ENCODE results near the gene BATF3. TPM values are rescaled to one million over a fixed set of nuclear protein-coding genes. Genes with fewer than 3 reads are reported as not detected.

Gene BATF3
- total RNA-seq, 1 donor from 2014 or later: 0.72 TPM

GRCh38 chr1:212671342-212672031 is 28.2 kb downstream of the BATF3 start:
- H3K4me1 Mint-ChIP-seq (ENCODE audit: unreplicated experiment): peaks cover 22% of the 10 kb centered on the region
- no peak for TF ChIP-seq CTCF (conservative IDR thresholded peaks at IDR 0.05)
- H3K9me3 Mint-ChIP-seq: no peaks in the 10 kb centered on the region
- H3K27me3 Mint-ChIP-seq: peaks cover 32% of the 10 kb centered on the region
- H3K36me3 Mint-ChIP-seq: no peaks in the 10 kb centered on the region
- H3K27ac Mint-ChIP-seq: peak overlapping the region; percentile 61
- no peak overlapping the region for H3K4me3 Mint-ChIP-seq
- peak; percentile 16 for DNase-seq (ENCODE audit: extremely low spot score, unreplicated experiment)

GRCh38 chr1:212670882-212671281 is 28.8 kb downstream of the BATF3 start:
- Mint-ChIP-seq H3K27ac (no peak overlapping the region), H3K27me3 (peaks cover 32% of the 10 kb centered on the region), H3K9me3 (no peaks in the 10 kb centered on the region), H3K36me3 (no peaks in the 10 kb centered on the region), H3K4me1 (ENCODE audit: unreplicated experiment) (peaks cover 22% of the 10 kb centered on the region), H3K4me3 (no peak overlapping the region)
- no peak for TF ChIP-seq CTCF (conservative IDR thresholded peaks at IDR 0.05)
- no peak for DNase-seq (ENCODE audit: extremely low spot score, unreplicated experiment)

- Mint-ChIP-seq H3K4me3 (no peak overlapping the region), H3K27ac (no peak overlapping the region), H3K27me3 (peaks cover 36% of the 10 kb centered on the region), H3K4me1 (ENCODE audit: unreplicated experiment) (peaks cover 26% of the 10 kb centered on the region), H3K36me3 (no peaks in the 10 kb centered on the region), H3K9me3 (no peaks in the 10 kb centered on the region)
- DNase-seq (ENCODE audit: extremely low spot score, unreplicated experiment): no peak
- no peak for TF ChIP-seq CTCF (conservative IDR thresholded peaks at IDR 0.05)
Observed at GRCh38 chr1:212670301-212670700, 29.3 kb downstream of the BATF3 start.

GRCh38 chr1:212669600-212669999 is 30.0 kb downstream of the BATF3 start:
- Mint-ChIP-seq H3K27ac (no peak overlapping the region), H3K36me3 (no peaks in the 10 kb centered on the region), H3K27me3 (peaks cover 40% of the 10 kb centered on the region), H3K9me3 (no peaks in the 10 kb centered on the region), H3K4me1 (ENCODE audit: unreplicated experiment) (peaks cover 26% of the 10 kb centered on the region), H3K4me3 (no peak overlapping the region)
- no peak for DNase-seq (ENCODE audit: extremely low spot score, unreplicated experiment)
- TF ChIP-seq CTCF (conservative IDR thresholded peaks at IDR 0.05): no peak

GRCh38 chr1:212669102-212669501 is 30.5 kb downstream of the BATF3 start:
- DNase-seq (ENCODE audit: extremely low spot score, unreplicated experiment): no peak
- Mint-ChIP-seq H3K4me3 (no peak overlapping the region), H3K4me1 (ENCODE audit: unreplicated experiment) (peaks cover 26% of the 10 kb centered on the region), H3K9me3 (no peaks in the 10 kb centered on the region), H3K27me3 (peaks cover 40% of the 10 kb centered on the region), H3K36me3 (no peaks in the 10 kb centered on the region), H3K27ac (no peak overlapping the region)
- peak; percentile 48 for TF ChIP-seq CTCF (conservative IDR thresholded peaks at IDR 0.05)

Data from type B pancreatic cell (in vitro differentiated cells).